Medulla oblongata (tissue), 1 donor: ENCODE measurements around the gene RABL2A.
A peak's percentile ranks its signal among the peaks of the same experiment; 100 is the strongest.
"Not testable (repeated sequence)": the region's sequence is repeated elsewhere in the genome, so short reads cannot be mapped to it uniquely, and the experiment has no call there.

Experiments
- DNase-seq: peaks from one replicate; pipeline ENCODE4 v3.0.0-alpha.2; 2015; ENCODE audit errors: extremely low spot score

Gene RABL2A

DNA sequence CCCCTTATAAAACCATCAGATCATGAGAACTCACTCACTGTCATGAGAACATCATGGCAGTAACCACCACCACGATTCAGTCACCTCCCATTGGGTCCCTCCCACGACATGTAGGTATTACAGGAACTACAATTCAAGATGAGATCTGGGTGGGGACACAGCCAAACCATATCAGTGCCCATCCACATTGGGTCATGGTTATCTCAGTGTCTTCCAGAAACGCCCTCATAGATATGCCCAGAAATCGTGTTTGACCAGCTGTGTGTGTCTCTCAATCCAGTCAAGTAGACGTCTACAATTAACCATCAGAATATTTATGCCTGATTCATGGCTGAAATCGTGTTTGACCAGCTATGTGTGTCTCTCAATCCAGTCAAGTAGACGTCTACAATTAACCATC, 17.2 kb upstream of the RABL2A start:
- not testable (repeated sequence) for DNase-seq

DNA sequence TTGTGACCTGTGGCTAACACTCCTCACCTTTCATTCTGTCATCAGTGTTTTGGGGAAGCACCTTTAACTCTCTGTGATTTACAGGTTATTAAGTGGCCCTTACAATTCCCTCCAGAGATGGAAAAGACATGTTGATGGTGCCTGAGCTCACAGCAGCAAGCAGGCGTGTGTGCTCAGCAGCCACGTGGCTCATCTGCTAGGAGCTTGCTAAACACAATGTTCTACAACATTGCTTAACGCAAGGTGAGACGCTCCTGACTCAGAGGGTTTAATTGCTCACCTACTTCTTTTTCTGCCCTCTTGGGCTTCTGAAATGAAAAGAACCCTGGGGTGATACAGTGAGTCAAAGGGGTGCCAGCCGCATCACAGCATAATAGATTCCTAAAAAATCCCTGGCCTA, 6.1 kb upstream of the RABL2A start:
- DNase-seq: not testable (repeated sequence)

GRCh38 chr2:113625906-113626305, 1.2 kb upstream of the RABL2A start:
- not testable (repeated sequence) for DNase-seq

- not testable (repeated sequence) for DNase-seq
These were observed 5.8 kb downstream of the RABL2A start for GRCh38 chr2:113632849-113633345.

- not testable (repeated sequence) for DNase-seq
These were observed 8.3 kb downstream of the RABL2A start for GRCh38 chr2:113635358-113635757.

- DNase-seq: not testable (repeated sequence)
These were observed 9.2 kb downstream of the RABL2A start for GRCh38 chr2:113636226-113636625.

DNA sequence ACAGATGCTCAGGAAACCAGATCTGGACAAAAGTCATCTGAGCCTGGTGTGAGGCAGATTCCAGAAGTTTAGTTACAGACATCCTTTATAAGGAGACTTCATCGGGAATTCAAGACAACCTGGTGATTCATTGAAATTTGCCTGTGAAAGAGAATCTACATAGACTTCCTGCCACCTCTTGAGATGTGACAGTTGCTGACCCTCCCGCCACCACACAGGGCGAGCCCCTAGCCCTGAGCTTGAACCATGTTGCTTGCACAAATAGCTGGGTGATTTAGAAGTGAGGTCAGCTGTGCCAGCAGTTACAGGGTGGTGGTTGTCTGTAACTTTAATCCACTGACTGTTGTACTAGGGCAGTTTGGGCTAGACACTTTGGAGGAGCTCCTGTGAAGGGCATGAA, 11.0 kb downstream of the RABL2A start:
- not testable (repeated sequence) for DNase-seq

- not testable (repeated sequence) for DNase-seq
These were observed 19.2 kb downstream of the RABL2A start for GRCh38 chr2:113646217-113646616.

GRCh38 chr2:113650834-113651815, 24.1 kb downstream of the RABL2A start:
- not testable (repeated sequence) for DNase-seq

DNA sequence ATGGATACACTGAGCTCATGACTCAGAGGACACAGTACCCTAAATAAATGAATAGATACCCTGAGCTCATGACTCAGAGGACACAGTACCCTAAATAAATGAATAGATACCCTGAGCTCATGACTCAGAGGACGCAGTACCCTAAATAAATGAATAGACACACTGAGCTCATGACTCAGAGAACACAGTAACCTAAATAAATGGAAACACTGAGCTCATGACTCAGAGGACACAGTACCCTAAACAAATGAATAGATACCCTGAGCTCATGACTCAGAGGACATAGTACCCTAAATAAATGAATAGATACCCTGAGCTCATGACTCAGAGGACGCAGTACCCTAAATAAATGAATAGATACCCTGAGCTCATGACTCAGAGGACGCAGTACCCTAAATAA, 25.5 kb downstream of the RABL2A start:
- DNase-seq: not testable (repeated sequence)

DNA sequence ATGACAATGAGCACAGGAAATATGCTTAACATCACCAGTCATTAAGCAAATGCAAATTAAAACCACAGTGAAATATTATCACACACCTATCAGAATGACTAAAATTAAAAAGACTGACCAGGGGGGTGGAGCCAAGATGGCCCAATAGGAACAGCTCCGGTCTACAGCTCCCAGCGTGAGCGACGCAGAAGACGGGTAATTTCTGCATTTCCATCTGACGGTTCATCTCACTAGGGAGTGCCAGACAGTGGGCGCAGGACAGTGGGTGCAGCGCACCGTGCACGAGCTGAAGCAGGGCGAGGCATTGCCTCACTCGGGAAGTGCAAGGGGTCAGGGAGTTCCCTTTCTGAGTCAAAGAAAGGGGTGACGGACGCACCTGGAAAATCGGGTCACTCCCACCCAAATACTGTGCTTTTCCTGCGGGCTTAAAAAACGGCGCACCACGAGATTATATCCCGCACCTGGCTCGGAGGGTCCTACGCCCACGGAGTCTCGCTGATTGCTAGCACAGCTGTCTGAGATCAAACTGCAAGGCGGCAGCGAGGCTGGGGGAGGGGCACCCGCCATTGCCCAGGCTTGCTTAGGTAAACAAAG, 29.1 kb downstream of the RABL2A start:
- not testable (repeated sequence) for DNase-seq

DNA sequence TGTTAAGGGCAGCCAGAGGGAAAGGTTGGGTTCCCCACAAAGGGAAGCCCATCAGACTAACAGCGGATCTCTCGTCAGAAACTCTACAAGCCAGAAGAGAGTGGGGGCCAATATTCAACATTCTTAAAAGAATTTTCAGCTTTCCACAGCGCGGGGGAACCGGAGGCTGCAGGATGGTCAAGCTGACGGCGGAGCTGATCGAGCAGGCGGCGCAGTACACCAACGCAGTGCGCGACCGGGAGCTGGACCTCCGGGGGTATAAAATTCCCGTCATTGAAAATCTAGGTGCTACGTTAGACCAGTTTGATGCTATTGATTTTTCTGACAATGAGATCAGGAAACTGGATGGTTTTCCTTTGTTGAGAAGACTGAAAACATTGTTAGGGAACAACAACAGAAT, 30.7 kb downstream of the RABL2A start:
- not testable (repeated sequence) for DNase-seq

- not testable (repeated sequence) for DNase-seq
These were observed 36.4 kb downstream of the RABL2A start for GRCh38 chr2:113663285-113664060.

GRCh38 chr2:113664761-113665533, 37.9 kb downstream of the RABL2A start:
- not testable (repeated sequence) for DNase-seq

GRCh38 chr2:113669013-113669412, 41.9 kb downstream of the RABL2A start:
- DNase-seq: not testable (repeated sequence)

DNA sequence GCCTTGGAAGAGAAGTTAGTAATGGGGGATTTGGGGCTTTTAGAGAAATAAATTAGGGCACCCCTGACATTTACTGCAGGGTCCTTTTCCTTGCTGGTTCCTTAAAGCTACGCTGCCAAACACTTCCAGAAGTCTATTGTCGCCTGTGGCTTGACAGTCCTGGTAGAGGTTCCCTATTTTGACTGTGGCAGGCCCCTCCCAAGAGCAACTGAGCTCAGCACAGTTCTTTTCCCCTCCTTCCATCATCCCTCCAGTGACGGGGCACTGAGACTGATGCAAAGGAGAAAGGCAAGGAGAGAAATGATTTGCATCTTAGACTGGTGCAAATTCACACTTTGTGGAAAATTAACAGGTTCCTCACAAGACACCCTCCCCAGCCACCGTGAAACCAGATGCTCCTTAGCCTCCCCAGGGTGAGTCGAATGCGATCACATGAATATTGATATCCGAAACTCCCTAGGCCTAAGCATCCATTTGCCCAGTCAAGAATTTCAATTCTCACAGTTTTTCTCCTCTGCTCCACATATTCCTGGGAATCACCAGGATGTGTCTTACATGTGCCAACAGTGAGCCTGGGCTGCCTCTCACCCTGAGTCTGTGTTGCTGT, 45.4 kb downstream of the RABL2A start:
- DNase-seq: peak; percentile 13

DNA sequence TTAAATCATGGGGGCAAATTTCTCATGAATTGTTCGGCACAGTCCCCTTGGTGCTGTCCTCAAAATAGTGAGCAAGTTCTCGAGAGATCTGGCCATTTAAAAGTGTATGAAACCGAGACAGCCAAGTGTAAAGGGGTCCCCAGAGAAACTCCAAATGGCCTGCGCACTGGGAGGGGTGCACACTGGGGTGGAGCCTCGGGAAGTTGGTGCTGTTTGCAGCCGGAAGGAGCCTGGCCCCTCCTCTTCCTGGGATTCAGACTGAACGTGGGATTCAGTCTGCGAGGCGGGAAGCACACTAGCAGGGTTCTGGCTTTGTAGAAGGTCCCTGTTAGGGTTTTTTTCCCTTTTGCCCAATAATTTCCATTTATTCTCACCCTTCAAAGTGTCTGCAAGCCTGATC, 48.8 kb downstream of the RABL2A start:
- DNase-seq: no peak

DNA sequence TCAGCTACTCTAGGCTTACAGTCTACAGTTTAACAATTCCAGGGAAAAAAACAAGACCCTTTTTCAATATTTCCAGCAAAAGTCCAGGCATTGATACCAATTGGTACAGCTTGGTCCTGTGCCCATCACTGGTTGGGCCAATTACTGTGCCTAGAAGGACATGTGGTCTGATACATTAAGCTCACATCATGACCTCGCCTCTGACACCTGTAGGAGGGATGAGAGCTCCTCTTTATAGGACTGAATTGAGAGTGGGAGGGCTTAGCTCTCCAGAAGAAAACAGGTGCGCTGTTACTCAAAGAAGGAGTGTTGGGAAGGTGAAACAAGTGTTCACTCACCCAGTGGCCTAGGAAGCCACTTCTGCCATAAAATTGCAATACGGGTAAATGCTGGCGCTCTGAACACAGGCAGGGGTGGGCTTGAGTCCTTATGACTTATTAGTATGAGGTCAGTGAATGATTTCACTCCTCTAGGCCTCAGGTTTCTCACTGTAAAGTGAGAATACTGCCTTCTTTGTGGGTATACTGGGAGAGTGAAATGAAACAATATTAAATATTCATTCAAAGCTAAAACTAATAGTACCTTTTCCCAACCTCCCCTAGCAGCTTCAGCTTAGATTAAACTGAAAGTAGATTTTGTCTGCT, 49.7 kb downstream of the RABL2A start:
- no peak for DNase-seq

GRCh38 chr2:113677330-113677729, 50.3 kb downstream of the RABL2A start:
- no peak for DNase-seq

- no peak for DNase-seq
These were observed 52.4 kb downstream of the RABL2A start for GRCh38 chr2:113679457-113679856.
